ENCODE results near the gene OBSCN.
A peak's percentile ranks its signal among the peaks of the same experiment; 100 is the strongest.
"Not testable (repeated sequence)": the region's sequence is repeated elsewhere in the genome, so short reads cannot be mapped to it uniquely, and the experiment has no call there.

OBSCN gene

DNA sequence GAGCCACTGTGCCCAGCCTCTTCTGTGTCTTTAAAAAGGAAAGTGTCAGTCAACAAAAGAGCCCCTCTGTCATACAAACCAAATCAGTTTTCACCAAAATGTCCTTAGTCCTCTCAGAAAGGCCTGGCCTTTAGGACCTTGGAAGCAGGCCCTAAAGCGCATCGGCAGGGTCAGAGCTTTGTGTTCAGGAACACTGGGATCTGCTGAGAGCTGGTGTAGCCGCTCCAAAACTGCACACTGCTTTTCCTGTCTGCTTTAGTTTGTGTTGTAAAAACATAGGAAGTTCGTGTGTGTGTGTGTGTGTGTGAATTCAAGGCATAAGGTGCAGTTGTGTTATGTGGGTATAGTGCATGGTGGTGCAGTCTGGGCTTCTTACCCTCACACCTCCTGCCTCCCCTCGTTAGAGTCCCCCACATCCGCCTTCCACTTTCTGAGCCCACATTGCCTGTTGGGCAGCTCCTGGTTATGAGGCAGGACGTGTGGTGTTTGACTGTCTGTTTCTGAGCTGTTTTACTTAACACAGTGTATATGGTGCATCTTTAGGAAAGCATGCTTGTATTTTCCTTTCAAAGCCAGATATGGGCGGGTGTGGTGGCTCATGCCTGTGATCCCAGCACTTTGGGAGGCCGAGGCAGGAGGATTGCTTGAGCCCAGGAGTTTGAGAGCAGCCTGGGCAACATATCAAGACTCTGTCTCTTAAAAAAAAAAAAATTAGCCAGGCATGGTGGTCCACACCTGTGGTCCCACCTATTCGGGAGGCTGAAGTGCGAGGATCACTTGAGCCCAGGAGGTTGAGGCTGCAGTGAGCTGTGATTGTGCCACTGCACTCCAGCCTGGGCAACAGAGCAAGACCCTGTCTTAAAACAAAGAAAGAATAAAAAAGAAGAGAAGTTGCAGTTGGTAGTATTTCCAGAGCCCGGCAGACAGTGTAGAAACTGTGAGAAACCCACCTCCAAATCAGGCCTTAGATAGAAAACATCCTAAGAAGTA is 29.8 kb upstream of the OBSCN start:
- H3K9me3 Mint-ChIP-seq: no peaks in the 10 kb centered on the region
- no peaks in the 10 kb centered on the region for H3K36me3 Mint-ChIP-seq (ENCODE audit: low read depth)
- H3K4me3 Mint-ChIP-seq: no peak overlapping the region
- no peaks in the 10 kb centered on the region for H3K4me1 Mint-ChIP-seq (ENCODE audit: low read depth)
- H3K27ac Mint-ChIP-seq: no peak overlapping the region
- H3K27me3 Mint-ChIP-seq: no peaks in the 10 kb centered on the region

DNA sequence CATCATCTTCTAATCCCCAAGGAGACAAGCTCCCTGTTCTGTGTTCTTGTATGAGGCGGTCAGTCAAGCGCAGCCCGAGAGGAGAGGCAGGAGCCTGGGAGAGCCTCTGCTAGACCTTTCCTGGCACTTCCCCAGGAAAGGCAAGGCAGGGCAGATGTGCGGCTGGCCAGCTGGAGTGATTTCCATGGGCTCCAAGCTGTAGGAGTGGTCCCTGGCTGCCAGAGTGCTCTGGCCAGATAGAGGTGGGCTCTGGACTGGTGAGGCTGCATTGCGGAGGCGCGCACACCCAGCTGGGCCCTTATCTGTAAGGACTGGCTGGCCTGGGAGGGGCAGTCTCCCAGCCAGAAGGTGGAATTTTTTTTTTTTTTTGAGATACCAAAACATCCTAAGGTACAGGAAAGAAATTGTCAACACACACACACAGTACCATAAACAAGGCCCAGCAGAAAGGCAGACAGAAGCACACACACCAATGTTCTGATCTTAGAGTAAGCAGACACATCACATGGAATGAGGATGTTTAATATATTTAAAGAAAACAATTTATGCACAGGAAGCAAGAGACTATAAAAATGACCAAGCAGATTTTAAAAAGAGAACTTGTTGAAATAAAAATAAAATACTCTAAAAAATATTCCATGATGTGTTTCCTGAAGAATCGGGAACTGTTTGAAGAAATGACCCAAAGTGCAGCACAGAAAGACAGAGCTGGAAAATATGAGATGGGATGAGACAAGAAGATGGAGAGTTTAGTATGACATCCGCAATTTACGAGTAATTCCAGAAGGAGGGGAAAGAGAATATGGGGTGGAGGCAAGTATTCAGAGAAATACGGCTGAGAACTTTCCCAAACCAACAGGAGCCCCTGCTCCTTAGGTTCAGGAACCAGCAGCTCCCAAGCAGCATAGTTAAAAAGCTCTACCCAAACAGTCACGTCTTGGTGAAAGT is 28.8 kb upstream of the OBSCN start:
- H3K27me3 Mint-ChIP-seq: no peaks in the 10 kb centered on the region

DNA sequence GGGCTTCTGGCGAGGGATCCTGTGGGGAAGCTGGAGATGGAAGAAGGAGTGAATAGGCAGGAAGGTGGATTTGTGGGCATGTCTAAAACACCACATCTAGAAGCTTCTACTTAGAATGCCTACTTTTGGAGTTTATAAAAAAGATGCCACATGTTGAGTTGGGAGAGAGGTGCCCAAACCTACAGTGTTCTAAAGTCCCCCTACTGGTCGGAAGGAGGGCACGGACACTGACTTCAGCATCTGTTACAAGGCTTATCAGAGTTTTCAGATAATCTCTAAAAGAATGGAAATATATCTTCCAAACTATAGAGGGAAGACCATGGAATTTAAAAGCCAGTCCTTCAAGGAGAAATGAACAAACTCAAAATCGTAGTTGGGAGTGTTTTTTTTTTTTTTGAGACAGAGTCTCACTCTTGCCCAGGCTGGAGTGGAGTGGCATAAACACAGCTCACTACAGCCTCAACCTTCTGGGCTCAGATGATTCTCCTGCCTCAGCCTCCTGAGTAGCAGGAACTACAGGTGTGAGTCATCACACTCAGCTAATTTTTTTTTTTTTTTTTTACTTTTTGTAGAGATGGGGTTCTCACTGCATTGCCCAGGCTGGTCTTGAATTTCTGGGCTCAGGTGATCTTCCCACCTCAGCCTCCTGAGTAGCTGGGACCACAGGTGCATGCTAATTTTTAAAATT is 27.4 kb upstream of the OBSCN start:
- H3K36me3 Mint-ChIP-seq (ENCODE audit: low read depth): no peaks in the 10 kb centered on the region
- no peaks in the 10 kb centered on the region for H3K27me3 Mint-ChIP-seq
- H3K9me3 Mint-ChIP-seq: no peaks in the 10 kb centered on the region
- H3K4me3 Mint-ChIP-seq: no peak overlapping the region
- no peak overlapping the region for H3K27ac Mint-ChIP-seq
- peaks cover 4% of the 10 kb centered on the region for H3K4me1 Mint-ChIP-seq (ENCODE audit: low read depth)

More for the DNA sequence above, 28.8 kb upstream of the OBSCN start:
- Mint-ChIP-seq H3K4me3 (no peak overlapping the region), H3K36me3 (ENCODE audit: low read depth) (no peaks in the 10 kb centered on the region), H3K27ac (no peak overlapping the region), H3K4me1 (ENCODE audit: low read depth) (no peaks in the 10 kb centered on the region), H3K9me3 (no peaks in the 10 kb centered on the region)

GRCh38 chr1:228180959-228181644 is 26.7 kb upstream of the OBSCN start:
- Mint-ChIP-seq H3K27ac (no peak overlapping the region), H3K36me3 (ENCODE audit: low read depth) (no peaks in the 10 kb centered on the region), H3K4me3 (no peak overlapping the region), H3K9me3 (no peaks in the 10 kb centered on the region), H3K27me3 (no peaks in the 10 kb centered on the region), H3K4me1 (ENCODE audit: low read depth) (peaks cover 11% of the 10 kb centered on the region)

GRCh38 chr1:228181645-228182034 is 26.2 kb upstream of the OBSCN start:
- no peaks in the 10 kb centered on the region for H3K9me3 Mint-ChIP-seq
- no peak overlapping the region for H3K4me3 Mint-ChIP-seq
- peaks cover 11% of the 10 kb centered on the region for H3K4me1 Mint-ChIP-seq (ENCODE audit: low read depth)
- no peaks in the 10 kb centered on the region for H3K27me3 Mint-ChIP-seq
- H3K36me3 Mint-ChIP-seq (ENCODE audit: low read depth): no peaks in the 10 kb centered on the region
- no peak overlapping the region for H3K27ac Mint-ChIP-seq

- H3K27me3 Mint-ChIP-seq: no peaks in the 10 kb centered on the region
- no peak overlapping the region for H3K4me3 Mint-ChIP-seq
- no peaks in the 10 kb centered on the region for H3K9me3 Mint-ChIP-seq
- no peaks in the 10 kb centered on the region for H3K36me3 Mint-ChIP-seq (ENCODE audit: low read depth)
- peaks cover 11% of the 10 kb centered on the region for H3K4me1 Mint-ChIP-seq (ENCODE audit: low read depth)
- H3K27ac Mint-ChIP-seq: no peak overlapping the region
Observed at GRCh38 chr1:228182296-228183030, 25.4 kb upstream of the OBSCN start.

DNA sequence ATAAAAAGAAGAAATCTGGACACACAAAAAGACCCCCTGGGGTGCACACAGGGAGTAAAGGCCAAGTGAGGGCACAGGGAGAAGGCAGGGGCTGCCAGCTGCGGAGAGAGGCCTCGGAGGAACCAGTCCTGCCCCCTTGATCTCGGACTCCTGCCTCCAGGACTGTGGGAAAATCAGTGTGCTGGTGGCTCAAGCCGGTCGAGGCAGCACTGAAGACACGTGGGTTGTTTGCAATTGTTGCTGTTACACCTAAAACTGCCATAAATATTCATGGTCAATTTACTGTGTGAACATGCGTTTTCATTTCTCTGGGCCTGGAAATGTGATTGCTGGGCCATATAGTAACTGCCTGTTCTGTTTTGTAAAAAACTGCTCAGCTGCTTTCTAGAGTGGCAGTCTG is 23.7 kb upstream of the OBSCN start:
- H3K9me3 Mint-ChIP-seq: no peaks in the 10 kb centered on the region
- peaks cover 11% of the 10 kb centered on the region for H3K4me1 Mint-ChIP-seq (ENCODE audit: low read depth)
- H3K27me3 Mint-ChIP-seq: no peaks in the 10 kb centered on the region
- H3K4me3 Mint-ChIP-seq: no peak overlapping the region
- H3K36me3 Mint-ChIP-seq (ENCODE audit: low read depth): no peaks in the 10 kb centered on the region
- no peak overlapping the region for H3K27ac Mint-ChIP-seq

- no peaks in the 10 kb centered on the region for H3K27me3 Mint-ChIP-seq
- H3K4me1 Mint-ChIP-seq (ENCODE audit: low read depth): peaks cover 11% of the 10 kb centered on the region
- peak overlapping the region; percentile 46 for H3K27ac Mint-ChIP-seq
- H3K9me3 Mint-ChIP-seq: no peaks in the 10 kb centered on the region
- no peaks in the 10 kb centered on the region for H3K36me3 Mint-ChIP-seq (ENCODE audit: low read depth)
- H3K4me3 Mint-ChIP-seq: no peak overlapping the region
Observed at GRCh38 chr1:228185641-228185965, 22.2 kb upstream of the OBSCN start.

DNA sequence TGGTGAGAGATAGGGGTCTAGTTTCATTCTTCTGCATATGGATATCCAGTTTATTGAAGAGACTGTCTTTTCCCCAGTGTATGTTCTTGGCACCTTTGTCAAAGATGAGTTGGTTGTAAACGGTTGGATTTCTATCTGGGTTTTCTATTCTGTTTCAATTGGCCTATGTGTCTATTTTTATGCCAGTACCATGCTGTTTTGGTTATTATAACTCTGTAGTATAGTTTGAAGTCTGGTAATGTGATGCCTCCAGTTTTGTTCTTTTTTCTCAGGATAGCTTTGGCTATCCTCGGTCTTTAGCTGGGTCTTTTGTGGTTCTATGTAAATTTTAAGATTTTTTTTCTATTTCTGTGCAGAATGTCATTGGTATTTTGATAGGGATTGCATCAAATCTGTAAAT is 19.6 kb upstream of the OBSCN start:
- peaks cover 11% of the 10 kb centered on the region for H3K4me1 Mint-ChIP-seq (ENCODE audit: low read depth)
- H3K27me3 Mint-ChIP-seq; H3K36me3 Mint-ChIP-seq (ENCODE audit: low read depth): not testable (repeated sequence)

DNA sequence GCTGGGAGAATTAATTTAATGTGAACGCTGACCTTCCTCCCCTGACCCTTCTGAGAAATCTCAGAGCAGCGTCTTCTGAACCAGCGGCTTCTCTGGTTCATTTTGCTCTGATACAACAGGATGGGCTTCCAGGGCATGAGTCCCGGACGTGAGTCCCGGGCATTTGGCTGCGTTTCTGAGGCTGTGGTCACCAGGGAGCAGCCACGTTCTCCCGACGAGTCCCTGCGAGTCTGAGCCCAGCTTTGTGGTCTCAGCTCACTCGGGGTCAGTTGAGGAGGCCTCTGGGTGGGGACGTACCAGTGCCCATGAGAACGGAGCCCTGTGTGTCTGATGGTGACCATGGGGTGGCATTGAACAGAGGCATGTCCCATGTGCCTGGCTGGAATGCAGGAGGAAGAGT is 17.7 kb upstream of the OBSCN start:
- Mint-ChIP-seq H3K4me1 (ENCODE audit: low read depth) (peaks cover 9% of the 10 kb centered on the region), H3K27ac (no peak overlapping the region), H3K27me3 (no peaks in the 10 kb centered on the region), H3K9me3 (no peaks in the 10 kb centered on the region), H3K4me3 (no peak overlapping the region), H3K36me3 (ENCODE audit: low read depth) (no peaks in the 10 kb centered on the region)

More for the DNA sequence above, 19.6 kb upstream of the OBSCN start:
- not testable (repeated sequence) for H3K4me3 Mint-ChIP-seq, H3K9me3 Mint-ChIP-seq, H3K27ac Mint-ChIP-seq

GRCh38 chr1:228190778-228191177 is 17.1 kb upstream of the OBSCN start:
- Mint-ChIP-seq H3K27me3 (no peaks in the 10 kb centered on the region), H3K4me3 (no peak overlapping the region), H3K27ac (no peak overlapping the region), H3K36me3 (ENCODE audit: low read depth) (no peaks in the 10 kb centered on the region), H3K9me3 (no peaks in the 10 kb centered on the region), H3K4me1 (ENCODE audit: low read depth) (peaks cover 3% of the 10 kb centered on the region)

DNA sequence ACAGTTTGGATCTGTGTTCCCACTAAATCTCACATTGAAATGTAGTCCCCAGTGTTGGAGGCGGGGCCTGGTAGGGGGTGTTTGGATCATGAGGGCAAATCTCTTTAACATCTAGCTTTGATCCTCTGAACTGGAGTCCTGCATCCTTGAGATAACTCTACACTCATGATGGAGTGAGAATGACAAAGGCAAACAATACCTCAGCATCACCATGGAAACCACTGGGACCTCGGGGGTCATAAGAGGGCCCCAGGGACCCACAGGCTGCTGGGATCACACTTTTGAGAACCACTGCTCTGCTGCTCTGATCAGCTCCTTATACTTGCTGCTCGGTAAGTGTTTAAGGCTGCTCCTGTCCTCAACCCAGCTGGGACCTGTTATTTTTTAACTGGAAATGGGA is 13.4 kb upstream of the OBSCN start:
- H3K27ac Mint-ChIP-seq: no peak overlapping the region
- H3K9me3 Mint-ChIP-seq: peaks cover 7% of the 10 kb centered on the region
- H3K4me3 Mint-ChIP-seq: no peak overlapping the region
- no peaks in the 10 kb centered on the region for H3K4me1 Mint-ChIP-seq (ENCODE audit: low read depth)
- H3K36me3 Mint-ChIP-seq (ENCODE audit: low read depth): peaks cover 16% of the 10 kb centered on the region
- no peaks in the 10 kb centered on the region for H3K27me3 Mint-ChIP-seq

GRCh38 chr1:228194921-228195812 is 12.7 kb upstream of the OBSCN start:
- Mint-ChIP-seq H3K36me3 (ENCODE audit: low read depth) (peaks cover 19% of the 10 kb centered on the region), H3K4me1 (ENCODE audit: low read depth) (no peaks in the 10 kb centered on the region), H3K4me3 (no peak overlapping the region), H3K9me3 (peaks cover 8% of the 10 kb centered on the region), H3K27ac (no peak overlapping the region), H3K27me3 (no peaks in the 10 kb centered on the region)
